Measurements from ENCODE around the gene DHRSX. TPM values are rescaled to one million over a fixed set of nuclear protein-coding genes. Genes with fewer than 3 reads are reported as not detected.

The DHRSX gene
- total RNA-seq, 1 donor from 2014 or later: 25.1 TPM

DNA sequence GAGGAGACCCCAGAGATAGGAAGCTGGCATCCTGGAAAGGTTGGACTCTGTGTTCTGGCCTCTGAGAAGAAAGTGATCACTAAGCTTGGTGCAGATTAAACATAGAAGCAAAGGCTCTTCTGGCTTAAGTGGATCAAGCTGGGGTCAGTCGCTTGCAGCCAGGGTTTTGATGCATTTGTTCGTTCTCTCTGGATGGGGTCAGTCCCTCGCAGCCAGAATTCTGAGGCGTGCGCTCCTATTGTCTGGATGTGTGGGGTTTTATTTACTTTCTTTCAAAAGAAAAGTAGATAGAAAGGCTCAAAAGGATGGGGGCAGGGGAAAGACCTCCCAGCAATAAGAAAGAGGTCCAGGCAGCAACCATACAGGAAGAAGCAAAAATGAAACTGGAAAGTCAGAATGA, 152.6 kb downstream of the DHRSX start:
- Mint-ChIP-seq H3K9me3 (peaks cover 3% of the 10 kb centered on the region), H3K36me3 (ENCODE audit: low read depth) (peaks cover 24% of the 10 kb centered on the region), H3K4me3 (no peak overlapping the region), H3K27ac (ENCODE audit: unreplicated experiment) (no peak overlapping the region), H3K4me1 (peaks cover 9% of the 10 kb centered on the region), H3K27me3 (ENCODE audit: low read depth) (no peaks in the 10 kb centered on the region)
- TF ChIP-seq, protein P1, sequence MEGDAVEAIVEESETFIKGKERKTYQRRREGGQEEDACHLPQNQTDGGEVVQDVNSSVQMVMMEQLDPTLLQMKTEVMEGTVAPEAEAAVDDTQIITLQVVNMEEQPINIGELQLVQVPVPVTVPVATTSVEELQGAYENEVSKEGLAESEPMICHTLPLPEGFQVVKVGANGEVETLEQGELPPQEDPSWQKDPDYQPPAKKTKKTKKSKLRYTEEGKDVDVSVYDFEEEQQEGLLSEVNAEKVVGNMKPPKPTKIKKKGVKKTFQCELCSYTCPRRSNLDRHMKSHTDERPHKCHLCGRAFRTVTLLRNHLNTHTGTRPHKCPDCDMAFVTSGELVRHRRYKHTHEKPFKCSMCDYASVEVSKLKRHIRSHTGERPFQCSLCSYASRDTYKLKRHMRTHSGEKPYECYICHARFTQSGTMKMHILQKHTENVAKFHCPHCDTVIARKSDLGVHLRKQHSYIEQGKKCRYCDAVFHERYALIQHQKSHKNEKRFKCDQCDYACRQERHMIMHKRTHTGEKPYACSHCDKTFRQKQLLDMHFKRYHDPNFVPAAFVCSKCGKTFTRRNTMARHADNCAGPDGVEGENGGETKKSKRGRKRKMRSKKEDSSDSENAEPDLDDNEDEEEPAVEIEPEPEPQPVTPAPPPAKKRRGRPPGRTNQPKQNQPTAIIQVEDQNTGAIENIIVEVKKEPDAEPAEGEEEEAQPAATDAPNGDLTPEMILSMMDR (conservative IDR thresholded peaks at IDR 0.05): no peak
- DNase-seq (ENCODE audit: low read depth, low spot score): no peak

DNA sequence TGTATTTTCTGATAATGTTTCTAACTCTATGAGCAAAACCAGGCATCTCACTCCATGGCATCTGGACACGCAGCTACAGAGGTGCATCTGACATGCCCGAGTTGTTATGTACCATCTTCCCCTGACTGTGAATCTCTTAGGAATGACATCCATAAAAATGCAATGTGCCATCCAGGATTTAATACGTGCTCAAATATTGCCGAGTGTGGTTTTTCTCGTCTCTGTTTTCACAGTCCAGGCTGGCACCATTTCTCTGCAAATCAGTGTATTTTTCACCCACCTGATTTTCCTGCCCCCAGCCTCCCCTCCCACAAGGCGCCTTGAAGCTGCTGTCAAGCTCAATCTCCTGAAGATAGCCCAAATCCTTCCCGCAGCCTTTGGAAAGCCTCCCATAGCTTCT, 154.6 kb downstream of the DHRSX start:
- H3K27ac Mint-ChIP-seq (ENCODE audit: unreplicated experiment): no peak overlapping the region
- no peak for DNase-seq (ENCODE audit: low read depth, low spot score)
- H3K27me3 Mint-ChIP-seq (ENCODE audit: low read depth): no peaks in the 10 kb centered on the region
- TF ChIP-seq, protein P1 (conservative IDR thresholded peaks at IDR 0.05): no peak
- peaks cover 24% of the 10 kb centered on the region for H3K36me3 Mint-ChIP-seq (ENCODE audit: low read depth)
- no peak overlapping the region for H3K4me3 Mint-ChIP-seq
- peaks cover 3% of the 10 kb centered on the region for H3K9me3 Mint-ChIP-seq
- peaks cover 13% of the 10 kb centered on the region for H3K4me1 Mint-ChIP-seq

DNA sequence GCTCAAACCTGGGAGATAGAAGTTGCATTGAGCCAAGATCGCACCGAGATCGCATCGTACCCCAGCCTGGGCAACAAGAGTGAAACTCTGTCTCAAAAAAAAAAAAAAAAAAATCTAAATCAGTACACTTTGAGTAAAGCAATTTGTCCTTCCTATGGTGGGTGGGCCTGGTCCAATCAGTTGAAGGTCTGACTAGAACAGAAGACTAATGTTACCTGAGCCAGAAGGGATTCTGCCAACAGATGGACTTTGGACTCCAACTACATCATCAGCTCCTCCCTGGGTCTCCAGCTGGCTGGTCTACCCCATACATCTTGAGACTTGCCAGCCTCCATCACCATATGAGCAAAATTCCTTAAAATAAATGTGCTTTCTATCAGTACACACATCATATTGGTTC, 155.2 kb downstream of the DHRSX start:
- H3K27me3 Mint-ChIP-seq (ENCODE audit: low read depth): no peaks in the 10 kb centered on the region
- DNase-seq (ENCODE audit: low read depth, low spot score): no peak
- H3K4me1 Mint-ChIP-seq: peaks cover 13% of the 10 kb centered on the region
- H3K36me3 Mint-ChIP-seq (ENCODE audit: low read depth): peaks cover 25% of the 10 kb centered on the region
- peaks cover 3% of the 10 kb centered on the region for H3K9me3 Mint-ChIP-seq
- TF ChIP-seq, protein P1 (conservative IDR thresholded peaks at IDR 0.05): no peak
- H3K27ac Mint-ChIP-seq (ENCODE audit: unreplicated experiment): no peak overlapping the region
- no peak overlapping the region for H3K4me3 Mint-ChIP-seq

DNA sequence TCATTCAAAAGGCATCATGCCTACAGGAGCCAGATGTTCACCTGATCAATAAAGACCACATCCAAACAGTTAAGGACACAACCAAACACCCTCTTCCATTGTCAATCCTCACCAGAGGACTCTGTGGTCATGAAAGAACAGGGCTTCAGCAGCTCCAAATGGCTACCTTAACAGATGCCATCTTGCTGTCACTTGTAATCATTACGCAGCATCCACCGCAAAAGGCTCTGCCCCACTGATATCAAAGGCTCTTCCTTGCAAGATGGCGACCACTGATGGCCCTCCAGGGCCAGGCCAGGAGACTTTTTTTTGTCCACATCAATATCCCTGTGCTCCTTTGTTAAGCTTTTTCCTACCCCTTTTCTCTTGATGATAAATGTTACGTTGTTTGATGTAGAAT, 157.4 kb downstream of the DHRSX start:
- Mint-ChIP-seq H3K4me1 (peaks cover 11% of the 10 kb centered on the region), H3K27ac (ENCODE audit: unreplicated experiment) (no peak overlapping the region), H3K4me3 (no peak overlapping the region), H3K27me3 (ENCODE audit: low read depth) (no peaks in the 10 kb centered on the region), H3K36me3 (ENCODE audit: low read depth) (peaks cover 35% of the 10 kb centered on the region), H3K9me3 (peaks cover 8% of the 10 kb centered on the region)
- DNase-seq (ENCODE audit: low read depth, low spot score): no peak
- TF ChIP-seq, protein P1 (conservative IDR thresholded peaks at IDR 0.05): no peak

DNA sequence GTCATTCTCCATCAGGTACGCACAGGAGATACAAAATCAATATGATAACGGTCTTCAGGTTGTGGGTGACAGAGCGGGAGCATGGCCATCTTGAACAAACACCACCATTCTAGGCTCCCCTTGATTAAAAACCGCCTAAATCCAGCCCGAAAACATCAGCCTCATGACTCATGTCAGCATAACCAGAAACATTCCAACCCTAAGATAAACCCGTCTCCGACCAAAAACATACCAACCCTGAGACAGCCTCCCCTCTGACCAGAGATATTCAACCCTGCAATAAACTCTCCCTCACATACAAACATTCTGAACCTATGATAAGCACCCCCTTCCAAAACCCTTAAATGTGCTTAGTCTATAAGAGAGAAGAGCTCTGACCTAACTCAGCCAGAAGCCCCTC, 157.9 kb downstream of the DHRSX start:
- peak overlapping the region; percentile 20 for H3K27ac Mint-ChIP-seq (ENCODE audit: unreplicated experiment)
- DNase-seq (ENCODE audit: low read depth, low spot score): no peak
- H3K9me3 Mint-ChIP-seq: peaks cover 8% of the 10 kb centered on the region
- TF ChIP-seq, protein P1 (conservative IDR thresholded peaks at IDR 0.05): no peak
- peaks cover 6% of the 10 kb centered on the region for H3K4me1 Mint-ChIP-seq
- peaks cover 36% of the 10 kb centered on the region for H3K36me3 Mint-ChIP-seq (ENCODE audit: low read depth)
- no peaks in the 10 kb centered on the region for H3K27me3 Mint-ChIP-seq (ENCODE audit: low read depth)
- no peak overlapping the region for H3K4me3 Mint-ChIP-seq

DNA sequence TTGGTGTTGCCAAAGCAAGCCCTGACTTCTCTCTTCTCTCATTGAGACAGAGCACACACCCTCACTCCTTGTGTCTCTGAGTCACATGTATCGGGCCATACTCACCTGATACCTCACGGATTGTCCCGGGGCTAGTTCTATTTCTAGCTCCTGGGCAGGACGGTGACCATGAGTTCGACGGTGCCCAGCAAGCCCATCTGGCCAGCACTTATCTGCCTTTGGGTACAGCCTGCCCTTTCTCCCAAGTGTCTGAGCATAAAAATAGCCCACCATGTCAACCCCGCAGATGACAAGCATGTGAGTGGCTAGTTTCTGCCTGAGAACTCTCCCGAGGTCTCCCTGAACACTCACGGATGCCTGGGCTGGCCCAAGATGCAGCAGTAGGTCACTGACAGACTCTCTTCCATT, 158.5 kb downstream of the DHRSX start:
- Mint-ChIP-seq H3K27me3 (ENCODE audit: low read depth) (no peaks in the 10 kb centered on the region), H3K9me3 (peaks cover 8% of the 10 kb centered on the region), H3K27ac (ENCODE audit: unreplicated experiment) (peak overlapping the region; percentile 20), H3K36me3 (ENCODE audit: low read depth) (peaks cover 36% of the 10 kb centered on the region), H3K4me1 (peaks cover 4% of the 10 kb centered on the region), H3K4me3 (no peak overlapping the region)
- no peak for DNase-seq (ENCODE audit: low read depth, low spot score)
- TF ChIP-seq, protein P1 (conservative IDR thresholded peaks at IDR 0.05): no peak

Data from neural crest cell (in vitro differentiated cells).